Tibial artery (tissue), 4 donors: ENCODE measurements around the gene TMEM120B.
"Not testable (repeated sequence)": the region's sequence is repeated elsewhere in the genome, so short reads cannot be mapped to it uniquely, and the experiment has no call there.

Experiments used
- DNase-seq, 2 donors: peaks; one replicate each; pipeline ENCODE4 v3.0.0-alpha.2; 2019
- H3K27ac ChIP-seq, 2 donors: fragments of 200-600 bp; sonication (generic) in 1 of 2; 1 replicate in 1 of 2; 2 replicates in 1 of 2; pipeline ENCODE4 v1.5.1; 2018 to 2019; ENCODE audit warnings: mild to moderate bottlenecking in 1 of 2
- H3K27me3 ChIP-seq, 2 donors: fragments of 200-600 bp; sonication (generic) in 1 of 2; one replicate each; pipeline versions ENCODE4 v1.5.1 to v1.6.0; 2016 to 2019
- H3K36me3 ChIP-seq, 3 donors: fragments of 200-600 bp; sonication (generic) in 2 of 3; one replicate each; pipeline ENCODE4 v1.5.1; 2016 to 2019; ENCODE audit warnings: mild to moderate bottlenecking in 2 of 3
- H3K4me1 ChIP-seq, 4 donors: fragments of 200-600 bp; sonication (generic) in 2 of 4; 1 replicate in 3 of 4; 2 replicates in 1 of 4; pipeline ENCODE4 v1.5.1; 2016 to 2019
- H3K4me3 ChIP-seq, 2 donors: fragments of 200-600 bp; sonication (generic) in 1 of 2; 1 replicate in 1 of 2; 2 replicates in 1 of 2; pipeline ENCODE4 v1.5.1; 2018 to 2019; ENCODE audit warnings: mild to moderate bottlenecking in 2 of 2
- H3K9me3 ChIP-seq, 3 donors: fragments of 200-600 bp; sonication (generic) in 1 of 3; one replicate each; pipeline ENCODE4 v1.5.1; 2016 to 2019
- CTCF ChIP-seq, 2 experiments: fragments of 200-600 bp in 1 of 2; fragments of 450-650 bp in 1 of 2; IDR thresholded peaks; one replicate each; pipeline ENCODE4 v1.5.1; 2017 to 2019; ENCODE audit warnings: antibody characterized with exemption in 2 of 2, mild to moderate bottlenecking in 1 of 2, moderate library complexity in 1 of 2
- intact Hi-C: fragments of 100-400 bp; cut with DNase I; formaldehyde crosslinking; loops from one replicate; pipeline ENCODE4 v1.15.0; 2023; ENCODE audit warnings: low total_unique reads

TMEM120B gene

GRCh38 chr12:121712461-121713256 lies at the start of gene TMEM120B:
TMEM120B (plus strand) TSS chr12:121712752; CDS start chr12:121712896, 144 bp downstream.
- no peaks in the 10 kb centered on the region for H3K36me3 ChIP-seq
- peak within 1 kb of the TSS; percentile 69 to 98 for H3K4me3 ChIP-seq
- no peaks in the 10 kb centered on the region for H3K9me3 ChIP-seq
- peak within 1 kb of the TSS; percentile 76 for H3K27ac ChIP-seq
- peak; percentile 67 to 93 for DNase-seq
- H3K4me1 ChIP-seq: peaks cover 0 to 19% (median 16%) of the 10 kb centered on the region in 4 donors
- intact Hi-C loops: loop anchor here (5.0 kb wide), 1 partner anchor 40 kb away; no protein-coding TSS in a partner anchor
- peak in 1 of 2 experiments; percentile 7 for TF ChIP-seq CTCF (IDR thresholded peaks at IDR 0.05)
- no peaks in the 10 kb centered on the region for H3K27me3 ChIP-seq

GRCh38 chr12:121663610-121663929 lies 49.0 kb upstream of the TMEM120B start:
- H3K27ac ChIP-seq: no peak overlapping the region
- no peak overlapping the region for H3K4me3 ChIP-seq
- intact Hi-C loops: no loop called here

GRCh38 chr12:121666829-121667228 lies 45.7 kb upstream of the TMEM120B start:
- H3K27me3 ChIP-seq: peaks cover 0 to 21% of the 10 kb centered on the region in 2 donors
- H3K27ac ChIP-seq, intact Hi-C loops, H3K4me3 ChIP-seq, H3K4me1 ChIP-seq, H3K9me3 ChIP-seq, DNase-seq, H3K36me3 ChIP-seq: not testable (repeated sequence)

More at GRCh38 chr12:121663610-121663929, 49.0 kb upstream of the TMEM120B start:
- no peak for TF ChIP-seq CTCF (IDR thresholded peaks at IDR 0.05)
- H3K4me1 ChIP-seq: no peaks in the 10 kb centered on the region
- no peak for DNase-seq
- H3K9me3 ChIP-seq: no peaks in the 10 kb centered on the region
- peaks cover 0 to 7% of the 10 kb centered on the region in 2 donors for H3K27me3 ChIP-seq
- H3K36me3 ChIP-seq: no peaks in the 10 kb centered on the region

GRCh38 chr12:121668750-121669520 lies 43.6 kb upstream of the TMEM120B start:
- Histone ChIP-seq H3K4me3 (no peak overlapping the region), H3K4me1 (peaks cover 0 to 17% (median 12%) of the 10 kb centered on the region in 4 donors), H3K27ac (no peak overlapping the region), H3K27me3 (peaks cover 0 to 21% of the 10 kb centered on the region in 2 donors), H3K9me3 (no peaks in the 10 kb centered on the region), H3K36me3 (no peaks in the 10 kb centered on the region)
- TF ChIP-seq CTCF (IDR thresholded peaks at IDR 0.05): peak; percentile 42 to 48
- intact Hi-C loops: no loop called here
- DNase-seq: no peak

GRCh38 chr12:121669521-121669900 lies 43.0 kb upstream of the TMEM120B start, which contains the start of gene MORN3:
MORN3 (minus strand) TSS chr12:121669654; CDS start chr12:121669483, 171 bp downstream.
- H3K27ac ChIP-seq: no peak within 1 kb of the TSS
- H3K27me3 ChIP-seq: peaks cover 0 to 21% of the 10 kb centered on the region in 2 donors
- DNase-seq: no peak
- no peak for TF ChIP-seq CTCF (IDR thresholded peaks at IDR 0.05)
- intact Hi-C loops: no loop called here
- H3K4me1 ChIP-seq: peaks cover 0 to 17% (median 12%) of the 10 kb centered on the region in 4 donors
- H3K9me3 ChIP-seq: no peaks in the 10 kb centered on the region
- H3K36me3 ChIP-seq: no peaks in the 10 kb centered on the region
- H3K4me3 ChIP-seq: no peak within 1 kb of the TSS
